Endothelial cell of umbilical vein (primary cell): Measurements from ENCODE around the gene GATD1. TPM values are rescaled to one million over a fixed set of nuclear protein-coding genes. Genes with fewer than 3 reads are reported as not detected.

Experiments used
- BruUV-seq: library from RNA; stranded (reverse); fragments of 400-500 nt; replicated peaks from 2 replicates; lab custom pipeline; 2021; lab: Mats Ljungman, UMichigan
- CTCF ChIA-PET: fragments of 300-600, 350-600 bp; sonication (Branson Sonifier 250); formaldehyde crosslinking; loops from one replicate; lab custom pipeline; 2021; ENCODE audit warnings: antibody characterized with exemption, inconsistent platforms; lab: Charles Lee
- POLR2A ChIA-PET: fragments of 300-600, 350-600 bp; sonication (Branson Sonifier 250); formaldehyde crosslinking; loops from one replicate; lab custom pipeline; 2021; ENCODE audit warnings: antibody characterized with exemption, inconsistent platforms; lab: Charles Lee
- DNase-seq: peaks from one replicate; pipeline ENCODE4 v3.0.0-alpha.2; 2011; ENCODE audit warnings: low read depth, low spot score
- FAIRE-seq: peaks from 2 replicates; lab custom pipeline; 2011; peaks lifted over from hg19 to GRCh38; lab: Jason Lieb, UNC
- H2AFZ ChIP-seq: 2 replicates; pipeline ENCODE4 v1.6.0; 2012; ENCODE audit warnings: low read depth, low read length, control low read depth, inconsistent platforms
- H3K27ac ChIP-seq: 2 replicates; pipeline ENCODE4 v1.5.1; 2011; ENCODE audit warnings: low read depth, mild to moderate bottlenecking, control low read depth, low read length, moderate library complexity; ENCODE audit not compliant: insufficient read depth
- H3K27me3 ChIP-seq, 2 experiments: 2 replicates each; pipeline versions ENCODE4 v1.6.0 to v1.6.1; 2011; ENCODE audit warnings: low read length in 2 of 2, mixed read lengths in 1 of 2; ENCODE audit not compliant: control insufficient read depth in 2 of 2, insufficient read depth in 2 of 2
- H3K36me3 ChIP-seq, 2 experiments: 2 replicates in 1 of 2; 3 replicates in 1 of 2; pipeline ENCODE4 v1.5.1; 2011; ENCODE audit warnings: low read length in 2 of 2, mild to moderate bottlenecking in 1 of 2, moderate library complexity in 1 of 2; ENCODE audit not compliant: control insufficient read depth in 2 of 2, insufficient read depth in 2 of 2; ENCODE audit errors: extremely low read depth in 1 of 2
- H3K4me1 ChIP-seq: 3 replicates; pipeline ENCODE4 v1.5.1; 2011; ENCODE audit warnings: mild to moderate bottlenecking, low read length; ENCODE audit not compliant: control insufficient read depth, insufficient read depth; ENCODE audit errors: extremely low read depth
- H3K4me2 ChIP-seq: 2 replicates; pipeline ENCODE4 v1.6.1; 2011; ENCODE audit warnings: low read length, control low read depth, mixed read lengths; ENCODE audit not compliant: insufficient read depth
- H3K4me3 ChIP-seq, 3 experiments: fragments of 200-600 bp in 1 of 3; sonication (generic), shearing (Covaris generic) in 1 of 3; replicated peaks in 1 of 3; 2 replicates each; pipeline ENCODE4 v1.5.1; 2011 to 2016; ENCODE audit warnings: control low read depth in 3 of 3, low read length in 3 of 3, mild to moderate bottlenecking in 2 of 3, inconsistent platforms in 1 of 3, low read depth in 1 of 3, moderate library complexity in 1 of 3; ENCODE audit not compliant: insufficient read depth in 1 of 3
- H3K79me2 ChIP-seq: 2 replicates; pipeline ENCODE4 v1.6.0; 2012; ENCODE audit warnings: low read length, inconsistent platforms; ENCODE audit not compliant: control insufficient read depth, insufficient read depth
- H3K9ac ChIP-seq: replicated peaks from 2 replicates; pipeline ENCODE3; 2011; ENCODE audit warnings: low read length, control low read depth; ENCODE audit not compliant: insufficient read depth; ENCODE audit errors: extremely low read depth
- H3K9me1 ChIP-seq: replicated peaks from 3 replicates; pipeline ENCODE4 v1.6.0; 2011; ENCODE audit warnings: mild to moderate bottlenecking, low read length; ENCODE audit not compliant: control insufficient read depth, insufficient read depth; ENCODE audit errors: extremely low read depth
- H3K9me3 ChIP-seq: replicated peaks from 2 replicates; pipeline ENCODE4 v1.5.1; 2012; ENCODE audit warnings: low read length, inconsistent platforms; ENCODE audit not compliant: control insufficient read depth, insufficient read depth
- H4K20me1 ChIP-seq: replicated peaks from 2 replicates; pipeline ENCODE3; 2011; ENCODE audit warnings: mild to moderate bottlenecking, low read length; ENCODE audit not compliant: control insufficient read depth, insufficient read depth; ENCODE audit errors: extremely low read depth
- CTCF ChIP-seq, 2 donors: IDR thresholded peaks; 1 replicate in 1 of 2; 2 replicates in 1 of 2; pipeline ENCODE4 v1.5.1; 2011; ENCODE audit warnings: low read length in 2 of 2, mild to moderate bottlenecking in 2 of 2, moderate library complexity in 2 of 2, control low read depth in 1 of 2, inconsistent platforms in 1 of 2, low read depth in 1 of 2; ENCODE audit not compliant: insufficient read depth in 1 of 2; ENCODE audit errors: extremely low read depth in 1 of 2
- EZH2 ChIP-seq: IDR thresholded peaks from 2 replicates; pipeline ENCODE4 v1.6.1; 2012; ENCODE audit warnings: borderline replicate concordance, low read depth, mild to moderate bottlenecking, moderate library complexity, low read length, inconsistent platforms; ENCODE audit not compliant: severe bottlenecking
- FOS ChIP-seq: IDR thresholded peaks from 2 replicates; pipeline ENCODE4 v1.6.1; 2011; ENCODE audit warnings: mild to moderate bottlenecking, low read length, moderate library complexity, borderline replicate concordance; ENCODE audit not compliant: insufficient read depth
- GATA2 ChIP-seq: IDR thresholded peaks from 2 replicates; pipeline ENCODE4 v1.7.0; 2011; ENCODE audit warnings: low read depth, mild to moderate bottlenecking, moderate library complexity, mixed read lengths, low read length; ENCODE audit not compliant: insufficient read length, insufficient read depth
- JUN ChIP-seq: IDR thresholded peaks from 2 replicates; pipeline ENCODE4 v1.6.1; 2011; ENCODE audit warnings: borderline replicate concordance, low read depth; ENCODE audit not compliant: insufficient read length, insufficient read depth
- MAX ChIP-seq: IDR thresholded peaks from 2 replicates; pipeline ENCODE4 v1.6.1; 2011; ENCODE audit not compliant: insufficient read depth, insufficient read length
- MYC ChIP-seq: IDR thresholded peaks from one replicate; pipeline ENCODE4 v1.6.1; 2011; ENCODE audit warnings: mild to moderate bottlenecking, low read depth, low read length
- POLR2A ChIP-seq: IDR thresholded peaks from 2 replicates; pipeline ENCODE4 v1.6.1; 2012; ENCODE audit warnings: low read depth, mild to moderate bottlenecking, control low read depth, low read length
- POLR2AphosphoS5 ChIP-seq: IDR thresholded peaks from 2 replicates; pipeline ENCODE4 v1.6.1; 2012; ENCODE audit warnings: low read depth, mild to moderate bottlenecking, control low read depth, low read length, moderate library complexity; ENCODE audit not compliant: insufficient read depth
- dilution Hi-C: fragments of 300-500 bp; cut with MboI; formaldehyde crosslinking; loops from one replicate; pipeline ENCODE4 v1.15.0; 2019; ENCODE audit warnings: low sequenced_read_pairs; ENCODE audit not compliant: extremely low pct_ligation_motif_present
- intact Hi-C: fragments of 100-400 bp; cut with micrococcal nuclease; formaldehyde crosslinking; loops from one replicate; pipeline ENCODE4 v1.10.0; 2022
- polyA plus RNA-seq, 4 experiments: library from polyadenylated mRNA; depleted of rRNA in 3 of 4; stranded (reverse) in 3 of 4; unstranded in 1 of 4; fragments of >200 nt; gene quantifications; 2 replicates each; pipeline versions ENCODE4 v1.2.1 to v1.2.3, GENCODE V29; 2011 to 2012; ENCODE audit warnings: missing spikeins in 1 of 4
- total RNA-seq: library from RNA; stranded (reverse); gene quantifications from 2 replicates; pipeline ENCODE4 v1.2.3, GENCODE V29; 2021

The GATD1 gene
- total and polyA plus RNA-seq, 2 donors (not counting 3 experiments of a cell fraction or from before 2014, with no cell fraction given) = 70.6 to 83.1 TPM

GRCh38 chr11:729492-730074, 47.7 kb downstream of the GATD1 start:
- no peak for FAIRE-seq
- BruUV-seq = no TSS peak
- Histone ChIP-seq H3K9me1 (no peaks in the 10 kb centered on the region), H2AFZ (no peak overlapping the region), H3K36me3 (no peaks in the 10 kb centered on the region), H3K4me2 (no peak overlapping the region), H3K79me2 (no peaks in the 10 kb centered on the region), H4K20me1 (no peaks in the 10 kb centered on the region), H3K27me3 (peaks cover 8 to 9% of the 10 kb centered on the region in 2 experiments), H3K9me3 (no peaks in the 10 kb centered on the region), H3K9ac (no peak overlapping the region), H3K4me1 (no peaks in the 10 kb centered on the region), H3K27ac (no peak overlapping the region), H3K4me3 (no peak overlapping the region)
- intact Hi-C loops = loop anchor here (5.0 kb wide), 1 partner anchor 172 kb away; no protein-coding TSS in a partner anchor
- no peak for TF ChIP-seq POLR2A
- TF ChIP-seq MAX = no peak
- no peak for TF ChIP-seq FOS
- TF ChIP-seq CTCF (IDR thresholded peaks at IDR 0.05; ENCODE audit: extremely low read depth in 1 of 2, insufficient read depth in 1 of 2, low read depth in 1 of 2, low read length in 2 of 2) = no peak
- no peak for TF ChIP-seq MYC
- no peak for TF ChIP-seq GATA2
- no peak for TF ChIP-seq POLR2AphosphoS5
- no peak for TF ChIP-seq EZH2
- TF ChIP-seq JUN = no peak
- DNase-seq = no peak
- dilution Hi-C loops = no loop called here
- ChIA-PET CTCF (interaction anchor here (1.2 kb wide), 1 partner anchor 8 kb away, joined by 4 read pairs; no protein-coding TSS in a partner anchor), POLR2A (no interaction called here)
